SH-SY5Y (cell line): ENCODE data around the gene CYTH4.

Experiments
- GATA2 ChIP-seq: IDR thresholded peaks from 2 replicates; pipeline ENCODE4 v1.6.1; 2011; ENCODE audit warnings: mild to moderate bottlenecking, low read depth, low read length
- GATA3 ChIP-seq: IDR thresholded peaks from 2 replicates; pipeline ENCODE4 v1.6.1; 2011; ENCODE audit warnings: low read depth, mild to moderate bottlenecking, low read length, moderate library complexity

GRCh38 chr22:37256075-37256726 is 26.1 kb upstream of the CYTH4 start:
- TF ChIP-seq GATA2 (no peak), GATA3 (no peak)
